H1 (cell line): Measurements from ENCODE around the gene CADM2. TPM values are rescaled to one million over a fixed set of nuclear protein-coding genes. Genes with fewer than 3 reads are reported as not detected.

Source experiments
- BRCA1 ChIP-seq: IDR thresholded peaks from 2 replicates; pipeline ENCODE4 v1.6.1; 2012; ENCODE audit warnings: low read depth, low read length, improper control_type of control experiment
- JUN ChIP-seq: IDR thresholded peaks from 2 replicates; pipeline ENCODE4 v1.6.1; 2011; ENCODE audit warnings: low read depth, mild to moderate bottlenecking, improper control_type of control experiment, low read length
- POLR2A ChIP-seq, 2 experiments: IDR thresholded peaks; 1 replicate in 1 of 2; 2 replicates in 1 of 2; pipeline ENCODE4 v1.6.1; 2011; ENCODE audit warnings: low read depth in 2 of 2, low read length in 2 of 2, mild to moderate bottlenecking in 2 of 2; ENCODE audit errors: control extremely low read depth in 1 of 2
- polyA plus RNA-seq, 7 experiments: library from polyadenylated mRNA; depleted of rRNA in 3 of 7; stranded (reverse) in 5 of 7; unstranded in 2 of 7; fragments of >200 nt in 5 of 7; fragments of 200-250 nt in 2 of 7; gene quantifications; 1 replicate in 5 of 7; 2 replicates in 1 of 7; 4 replicates in 1 of 7; pipeline versions ENCODE4 v1.2.1 to v1.2.3, GENCODE V29; 2011 to 2013; ENCODE audit warnings: missing spikeins in 2 of 7, mixed read lengths in 2 of 7
- total RNA-seq: library from RNA; stranded (reverse); fragmentation: NEBNext Ultra II Directional; extraction: Animal tissue kit (Norgen Biotek cat#: 25700); gene quantifications from 2 replicates; pipeline ENCODE4 v1.2.1, GENCODE V29; 2021
- TF ChIP-seq, protein P1 (sequence below): IDR thresholded peaks from 2 replicates; pipeline ENCODE4 v1.6.1; 2011; ENCODE audit warnings: low read depth, mild to moderate bottlenecking, low read length; ENCODE audit not compliant: insufficient read depth
- TF ChIP-seq, protein P2 (sequence below): IDR thresholded peaks from 2 replicates; pipeline ENCODE4 v1.6.1; 2011; ENCODE audit warnings: low read length, improper control_type of control experiment

The CADM2 gene
- total and polyA plus RNA-seq, 2 of the 8 experiments (the other 6 are each of a cell fraction or from before 2014, with no cell fraction given), result 14.9 to 20.9 TPM

DNA sequence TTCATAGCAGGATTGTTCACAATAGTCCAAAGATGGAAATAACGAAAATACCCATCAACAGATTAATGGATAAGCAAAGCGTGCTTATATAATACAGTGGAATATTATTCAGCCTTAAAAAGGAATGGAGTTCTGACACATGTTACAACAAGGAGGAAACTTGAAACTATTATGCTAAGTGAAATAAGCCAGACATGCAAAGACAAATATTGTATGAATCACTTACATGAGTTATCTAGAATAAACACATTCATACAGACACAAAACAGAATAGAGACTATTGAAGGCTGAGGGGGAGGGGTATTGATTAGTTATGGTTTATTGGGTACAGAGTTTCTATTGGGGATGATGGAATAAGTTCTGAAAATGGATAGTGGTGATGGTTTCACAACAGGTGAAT, 438.6 kb downstream of the CADM2 start (continued):
- TF ChIP-seq BRCA1 (no peak), POLR2A (IDR thresholded peaks at IDR 0.05; ENCODE audit: control extremely low read depth in 1 of 2, low read depth in 2 of 2, low read length in 2 of 2) (no peak), JUN (no peak)
- TF ChIP-seq, protein P1, sequence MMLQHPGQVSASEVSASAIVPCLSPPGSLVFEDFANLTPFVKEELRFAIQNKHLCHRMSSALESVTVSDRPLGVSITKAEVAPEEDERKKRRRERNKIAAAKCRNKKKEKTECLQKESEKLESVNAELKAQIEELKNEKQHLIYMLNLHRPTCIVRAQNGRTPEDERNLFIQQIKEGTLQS, result no peak
- TF ChIP-seq, protein P2, sequence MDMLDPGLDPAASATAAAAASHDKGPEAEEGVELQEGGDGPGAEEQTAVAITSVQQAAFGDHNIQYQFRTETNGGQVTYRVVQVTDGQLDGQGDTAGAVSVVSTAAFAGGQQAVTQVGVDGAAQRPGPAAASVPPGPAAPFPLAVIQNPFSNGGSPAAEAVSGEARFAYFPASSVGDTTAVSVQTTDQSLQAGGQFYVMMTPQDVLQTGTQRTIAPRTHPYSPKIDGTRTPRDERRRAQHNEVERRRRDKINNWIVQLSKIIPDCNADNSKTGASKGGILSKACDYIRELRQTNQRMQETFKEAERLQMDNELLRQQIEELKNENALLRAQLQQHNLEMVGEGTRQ, result no peak
